Activated CD4-positive, alpha-beta memory T cell treated with anti-CD3 and anti-CD28 coated beads for 36 hours (primary cell): Measurements from ENCODE around the gene KCP. TPM values are rescaled to one million over a fixed set of nuclear protein-coding genes. Genes with fewer than 3 reads are reported as not detected.

ENCODE experiments used
- CTCF ChIA-PET: fragments of 350-600 bp; sonication (Branson Sonifier 250); formaldehyde crosslinking; loops from one replicate; lab custom pipeline; 2021; ENCODE audit warnings: antibody characterized with exemption, inconsistent platforms; lab: Charles Lee
- POLR2A ChIA-PET: fragments of 350-600 bp; sonication (Branson Sonifier 250); formaldehyde crosslinking; loops from one replicate; lab custom pipeline; 2021; ENCODE audit warnings: antibody characterized with exemption; lab: Charles Lee
- DNase-seq: peaks from one replicate; pipeline ENCODE4 v3.0.0-alpha.2; 2020
- H3K27ac Mint-ChIP-seq: one replicate; pipeline ENCODE4 v1.8.0; 2021; ENCODE audit warnings: mixed read lengths
- H3K27me3 Mint-ChIP-seq: one replicate; pipeline ENCODE4 v1.8.0; 2021; ENCODE audit warnings: mixed read lengths
- H3K36me3 Mint-ChIP-seq: one replicate; pipeline ENCODE4 v1.8.0; 2021; ENCODE audit warnings: mixed read lengths
- H3K4me1 Mint-ChIP-seq: one replicate; pipeline ENCODE4 v1.8.0; 2021; ENCODE audit warnings: low read depth, mixed read lengths
- H3K4me3 Mint-ChIP-seq: one replicate; pipeline ENCODE4 v1.8.0; 2021; ENCODE audit warnings: mild to moderate bottlenecking, mixed read lengths
- H3K9me3 Mint-ChIP-seq: one replicate; pipeline ENCODE4 v1.8.0; 2021; ENCODE audit warnings: mixed read lengths
- intact Hi-C: fragments of 100-400 bp; cut with micrococcal nuclease; formaldehyde crosslinking; loops from one replicate; pipeline ENCODE4 v1.15.1; 2023
- total RNA-seq, 2 experiments: library from RNA; stranded (reverse); gene quantifications; one replicate each; pipeline ENCODE4 v1.2.3, GENCODE V29; 2021

KCP gene
- total RNA-seq, 2 experiments from 2014 or later, result 0.05 to 0.12 TPM

DNA sequence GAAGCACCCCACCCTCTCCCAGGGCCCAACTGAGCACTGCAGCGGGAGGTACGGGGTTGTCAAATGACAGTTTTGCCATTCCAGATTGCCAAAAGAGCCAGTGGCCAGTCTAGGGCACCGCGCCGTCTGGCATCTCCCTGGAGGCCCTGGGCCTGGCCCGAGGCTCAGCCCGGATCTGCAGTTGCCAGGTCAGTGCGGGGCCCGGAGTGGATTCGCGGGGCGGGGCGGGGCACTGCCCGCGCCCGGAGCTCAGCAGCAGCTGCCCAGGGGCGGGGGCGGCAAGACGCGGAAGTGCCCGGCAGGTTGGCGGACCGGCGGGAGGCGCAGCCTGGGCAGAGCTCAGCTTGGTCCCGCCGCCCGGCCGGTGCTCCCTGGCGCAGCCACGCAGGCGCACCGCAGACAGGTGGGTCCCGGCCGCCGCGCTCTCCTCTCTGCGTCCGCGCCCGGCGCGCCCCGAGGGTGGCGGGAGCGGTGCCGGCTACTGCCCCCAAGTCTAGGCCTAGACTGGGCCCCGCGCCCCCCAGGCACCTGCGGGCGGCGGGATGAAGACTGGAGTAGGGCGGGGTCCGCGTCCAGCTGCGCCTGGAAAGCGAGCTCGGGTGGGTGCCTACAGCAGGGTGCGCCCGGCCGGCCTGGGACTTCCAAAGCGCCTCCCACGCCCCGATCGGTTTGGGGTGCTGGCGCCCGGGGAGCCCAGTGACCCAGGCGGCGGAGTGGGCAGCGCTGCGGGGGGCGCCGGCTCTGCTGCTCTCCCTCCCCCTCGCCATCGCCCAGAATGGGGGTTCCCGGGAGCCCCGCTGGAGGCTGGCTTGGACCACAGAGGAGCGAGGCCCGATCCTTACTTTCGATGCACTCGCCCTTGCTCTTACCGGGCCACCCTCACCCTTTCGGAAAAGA is 27.4 kb upstream of the KCP start, which contains the start of gene IRF5:
TSS of gene IRF5 (plus strand) at position 281 of the 897 bp plus-strand sequence. CDS start 4,155 bp downstream, outside the sequence.
- CTCF ChIA-PET, result interaction anchor here (1.0 to 1.4 kb wide), 3 partner anchors 9 to 117 kb away, joined by 3 read pairs; partner anchors contain the start of gene TNPO3
- Mint-ChIP-seq H3K27ac (peak within 1 kb of the TSS; percentile 69), H3K4me3 (peak within 1 kb of the TSS; percentile 83), H3K9me3 (no peaks in the 10 kb centered on the region), H3K4me1 (peaks cover 49% of the 10 kb centered on the region), H3K36me3 (no peaks in the 10 kb centered on the region), H3K27me3 (peaks cover 6% of the 10 kb centered on the region)
- peak; percentile 48 for DNase-seq
- POLR2A ChIA-PET, result interaction anchor here (0.7 kb wide), 1 partner anchor 116 kb away, joined by 4 read pairs; no protein-coding TSS in a partner anchor
- intact Hi-C loops, result loop anchor here (2.0 to 10.0 kb wide), 2 partner anchors 71 to 117 kb away; partner anchors contain the start of gene TNPO3

DNA sequence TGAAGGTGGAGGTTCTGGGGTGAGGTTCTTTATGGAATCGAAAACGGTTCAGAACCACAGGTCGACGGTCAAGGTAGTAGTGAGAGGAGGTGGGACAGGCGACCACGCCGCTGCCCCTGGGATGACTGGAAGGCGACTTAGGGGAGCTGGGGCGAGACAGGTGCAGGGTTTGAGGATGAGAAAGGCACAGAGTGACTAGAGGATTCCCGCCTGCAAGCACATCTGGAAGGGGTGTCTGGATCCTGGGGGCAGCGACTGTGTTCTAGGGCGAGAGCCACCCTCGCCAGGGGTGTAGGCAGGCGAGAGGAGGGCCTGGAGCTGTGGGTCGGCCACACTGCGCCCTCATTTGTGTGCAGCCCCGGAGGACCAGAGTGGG is 26.8 kb upstream of the KCP start:
- Mint-ChIP-seq H3K27ac (peak overlapping the region; percentile 14), H3K27me3 (peaks cover 6% of the 10 kb centered on the region), H3K36me3 (no peaks in the 10 kb centered on the region), H3K4me1 (peaks cover 55% of the 10 kb centered on the region), H3K9me3 (no peaks in the 10 kb centered on the region), H3K4me3 (peak overlapping the region; percentile 73)
- POLR2A ChIA-PET, result no interaction called here
- CTCF ChIA-PET, result interaction anchor here (1.0 to 1.4 kb wide), 3 partner anchors 10 to 118 kb away, joined by 3 read pairs; partner anchors contain the start of gene TNPO3
- DNase-seq, result no peak
- intact Hi-C loops, result loop anchor here (10.0 kb wide), 1 partner anchor 118 kb away; the partner anchor contains the start of gene TNPO3

DNA sequence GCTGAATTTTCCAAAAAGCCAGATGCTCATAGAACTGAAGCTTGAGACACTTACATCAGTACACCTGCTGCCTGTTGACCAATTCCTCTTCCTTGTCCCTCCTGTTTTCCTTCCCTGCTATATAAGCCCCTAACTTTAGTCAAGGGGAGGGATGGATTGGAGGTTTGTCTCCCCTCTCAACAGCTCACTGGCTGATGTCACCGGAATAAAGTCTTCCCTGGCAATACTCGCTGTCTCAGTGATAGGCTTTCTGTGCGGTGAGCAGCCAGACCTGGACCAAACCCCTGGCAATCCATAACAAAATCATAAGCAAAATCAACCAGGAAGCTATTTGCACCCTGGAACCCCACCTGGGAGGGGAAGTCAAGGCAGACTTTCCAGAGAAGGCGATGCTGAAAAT is 26.3 kb upstream of the KCP start:
- H3K27ac Mint-ChIP-seq, result no peak overlapping the region
- peak overlapping the region; percentile 73 for H3K4me3 Mint-ChIP-seq
- H3K9me3 Mint-ChIP-seq, result no peaks in the 10 kb centered on the region
- ChIA-PET POLR2A (no interaction called here), CTCF (interaction anchor here (1.2 to 1.4 kb wide), 2 partner anchors 53 to 118 kb away, joined by 3 read pairs; partner anchors contain the start of gene TNPO3)
- no peak for DNase-seq
- intact Hi-C loops, result loop anchor here (10.0 kb wide), 1 partner anchor 118 kb away; the partner anchor contains the start of gene TNPO3
- H3K36me3 Mint-ChIP-seq, result no peaks in the 10 kb centered on the region
- H3K4me1 Mint-ChIP-seq, result peaks cover 55% of the 10 kb centered on the region
- H3K27me3 Mint-ChIP-seq, result peaks cover 6% of the 10 kb centered on the region

DNA sequence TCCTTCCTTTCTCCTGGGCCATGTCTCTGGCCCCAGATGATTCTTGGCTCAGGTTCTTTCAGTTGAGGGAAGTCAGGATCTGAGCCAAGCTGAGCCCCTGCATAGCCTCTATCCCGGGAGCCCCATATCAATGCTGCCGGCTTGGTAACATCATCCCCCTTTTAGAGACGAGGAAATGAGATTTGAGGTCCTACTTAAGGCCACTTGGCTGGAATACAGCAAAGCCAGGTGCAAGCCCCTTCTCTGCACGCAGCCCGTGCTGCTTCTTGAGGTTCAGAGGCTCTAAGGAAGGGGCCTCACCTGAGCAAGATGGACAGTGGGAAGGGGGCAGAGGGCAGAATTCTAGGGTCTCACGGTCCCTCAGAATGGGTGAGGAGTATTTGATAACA is 24.8 kb upstream of the KCP start:
- peaks cover 44% of the 10 kb centered on the region for H3K4me1 Mint-ChIP-seq
- no peak overlapping the region for H3K27ac Mint-ChIP-seq
- H3K9me3 Mint-ChIP-seq, result no peaks in the 10 kb centered on the region
- DNase-seq, result no peak
- CTCF ChIA-PET, result no interaction called here
- POLR2A ChIA-PET, result no interaction called here
- H3K36me3 Mint-ChIP-seq, result no peaks in the 10 kb centered on the region
- H3K27me3 Mint-ChIP-seq, result peaks cover 6% of the 10 kb centered on the region
- intact Hi-C loops, result loop anchor here (10.0 kb wide), 1 partner anchor 119 kb away; the partner anchor contains the start of gene TNPO3
- no peak overlapping the region for H3K4me3 Mint-ChIP-seq

DNA sequence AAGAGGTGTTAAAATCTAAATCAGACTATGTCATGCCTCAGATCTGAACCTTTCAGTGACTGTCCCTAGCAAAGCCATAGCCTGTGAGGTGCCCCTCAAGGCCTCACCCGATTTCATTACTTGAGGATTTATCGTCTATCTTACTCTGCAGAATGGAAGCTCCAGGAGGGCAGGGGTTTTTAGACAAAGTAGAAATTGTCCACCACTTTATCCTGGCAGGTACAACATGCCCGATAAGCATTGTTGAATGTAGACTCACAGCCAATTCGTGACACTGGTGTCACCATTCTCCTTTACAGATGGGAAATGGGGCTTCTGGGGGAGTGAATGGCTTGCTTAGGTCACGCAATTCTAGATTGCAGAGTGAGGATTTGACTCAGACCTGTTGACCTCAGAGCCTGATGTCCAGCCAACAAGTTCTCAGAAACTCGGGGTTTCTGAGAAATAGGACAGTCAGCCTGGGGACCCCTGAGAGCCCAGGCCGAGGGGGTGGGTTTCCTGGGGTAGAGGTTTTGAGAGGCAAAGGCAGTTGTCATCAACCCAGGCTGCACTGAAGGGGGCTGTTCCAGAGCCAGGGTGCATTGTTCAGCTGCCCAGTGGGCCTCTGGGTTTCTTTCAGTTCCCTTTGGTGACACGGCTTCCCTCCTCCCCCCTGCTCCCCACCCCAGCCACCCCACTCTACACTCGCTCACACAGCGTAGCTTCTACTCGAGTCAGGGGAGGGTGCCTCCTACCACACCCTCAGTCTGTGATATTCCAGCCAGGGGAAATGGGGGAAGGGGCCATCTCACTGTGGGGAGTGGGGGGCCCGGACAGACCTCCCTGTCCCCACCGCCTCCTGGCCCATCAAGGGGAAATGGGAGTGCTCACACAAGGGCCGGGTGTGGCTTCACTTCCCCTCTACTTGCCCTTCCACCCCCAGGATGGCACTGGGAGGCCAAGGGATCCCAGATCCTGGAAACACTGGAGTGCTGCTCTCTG is 24.1 kb upstream of the KCP start:
- intact Hi-C loops, result loop anchor here (10.0 kb wide), 1 partner anchor 120 kb away; the partner anchor contains the start of gene TNPO3
- H3K27ac Mint-ChIP-seq, result no peak overlapping the region
- ChIA-PET POLR2A (no interaction called here), CTCF (interaction anchor here (0.6 kb wide), 1 partner anchor 522 kb away, joined by 3 read pairs; no protein-coding TSS in a partner anchor)
- no peaks in the 10 kb centered on the region for H3K36me3 Mint-ChIP-seq
- H3K4me1 Mint-ChIP-seq, result peaks cover 37% of the 10 kb centered on the region
- no peak overlapping the region for H3K4me3 Mint-ChIP-seq
- peaks cover 6% of the 10 kb centered on the region for H3K27me3 Mint-ChIP-seq
- peak; percentile 6 for DNase-seq
- H3K9me3 Mint-ChIP-seq, result no peaks in the 10 kb centered on the region

DNA sequence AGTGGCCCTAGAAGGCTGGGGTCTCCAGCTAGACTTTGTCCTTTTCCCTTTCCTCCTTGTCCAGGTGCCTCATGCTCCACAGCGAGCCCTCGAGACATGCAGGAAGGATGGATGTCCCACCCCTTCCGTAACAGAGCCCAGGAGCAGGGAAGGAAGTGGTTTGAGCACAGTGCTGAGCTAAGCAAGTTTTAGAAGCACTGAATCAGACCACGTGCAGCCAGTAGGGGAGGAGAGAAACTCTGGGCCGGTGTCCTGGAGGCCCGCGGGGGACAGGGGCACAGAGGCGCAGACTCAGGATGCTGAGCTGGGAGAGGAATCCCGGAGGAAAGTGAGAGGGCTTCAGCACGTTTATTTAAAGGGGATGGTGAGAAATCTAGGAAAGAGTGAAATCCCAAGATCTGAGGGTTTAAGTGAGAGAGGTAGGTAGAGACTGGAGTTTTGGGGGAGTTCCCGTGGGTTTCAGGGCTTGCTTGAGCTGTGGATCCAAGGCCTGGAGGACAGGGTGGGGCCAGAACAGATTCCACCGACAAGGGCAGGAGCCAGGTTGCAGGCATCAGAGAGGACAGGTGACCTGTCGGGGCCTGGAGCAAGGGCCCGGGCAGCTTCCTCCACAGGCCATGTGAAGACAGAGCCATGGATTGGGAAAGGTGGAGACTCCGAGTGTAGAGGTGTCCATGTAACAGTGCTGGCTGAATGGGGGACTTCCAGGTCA is 22.8 kb upstream of the KCP start:
- Mint-ChIP-seq H3K4me3 (peak overlapping the region; percentile 70), H3K27ac (peak overlapping the region; percentile 77), H3K4me1 (peaks cover 26% of the 10 kb centered on the region), H3K36me3 (no peaks in the 10 kb centered on the region), H3K27me3 (peaks cover 6% of the 10 kb centered on the region), H3K9me3 (no peaks in the 10 kb centered on the region)
- intact Hi-C loops, result loop anchor here (10.0 kb wide), 1 partner anchor 121 kb away; the partner anchor contains the start of gene TNPO3
- ChIA-PET CTCF (interaction anchor here (0.6 to 2.0 kb wide), 5 partner anchors 14 to 523 kb away, joined by 3 to 12 read pairs (median 5); no protein-coding TSS in a partner anchor), POLR2A (interaction anchor here (0.5 to 1.6 kb wide), 8 partner anchors 8 to 1242 kb away, joined by 3 to 8 read pairs (median 4); partner anchors contain the start of genes CALU and TNPO3)
- DNase-seq, result peak; percentile 75

DNA sequence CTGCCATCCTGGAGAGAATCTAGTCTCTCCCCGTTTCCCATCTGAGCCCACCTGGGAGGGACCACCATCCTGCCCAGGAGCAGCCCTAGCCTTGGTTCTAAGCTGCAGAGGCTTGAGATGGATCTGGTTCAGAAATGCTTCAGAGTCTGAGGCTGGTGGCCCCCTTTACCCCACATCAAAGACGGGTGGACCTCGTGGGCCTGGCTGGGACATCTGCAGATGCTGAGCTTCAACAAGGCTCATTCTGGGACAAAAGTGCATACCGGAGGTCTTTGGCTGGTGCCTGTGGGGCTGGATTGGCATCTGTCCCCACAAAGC is 22.3 kb upstream of the KCP start:
- intact Hi-C loops, result loop anchor here (10.0 kb wide), 1 partner anchor 122 kb away; the partner anchor contains the start of gene TNPO3
- Mint-ChIP-seq H3K36me3 (no peaks in the 10 kb centered on the region), H3K4me1 (peaks cover 26% of the 10 kb centered on the region), H3K27ac (peak overlapping the region; percentile 77), H3K4me3 (peak overlapping the region; percentile 70), H3K9me3 (no peaks in the 10 kb centered on the region), H3K27me3 (peaks cover 6% of the 10 kb centered on the region)
- CTCF ChIA-PET, result interaction anchor here (0.8 to 2.0 kb wide), 4 partner anchors 15 to 159 kb away, joined by 3 to 12 read pairs (median 6); no protein-coding TSS in a partner anchor
- no peak for DNase-seq
- POLR2A ChIA-PET, result interaction anchor here (0.5 to 1.6 kb wide), 7 partner anchors 9 to 1241 kb away, joined by 3 to 8 read pairs (median 4); partner anchors contain the start of genes CALU and TNPO3

DNA sequence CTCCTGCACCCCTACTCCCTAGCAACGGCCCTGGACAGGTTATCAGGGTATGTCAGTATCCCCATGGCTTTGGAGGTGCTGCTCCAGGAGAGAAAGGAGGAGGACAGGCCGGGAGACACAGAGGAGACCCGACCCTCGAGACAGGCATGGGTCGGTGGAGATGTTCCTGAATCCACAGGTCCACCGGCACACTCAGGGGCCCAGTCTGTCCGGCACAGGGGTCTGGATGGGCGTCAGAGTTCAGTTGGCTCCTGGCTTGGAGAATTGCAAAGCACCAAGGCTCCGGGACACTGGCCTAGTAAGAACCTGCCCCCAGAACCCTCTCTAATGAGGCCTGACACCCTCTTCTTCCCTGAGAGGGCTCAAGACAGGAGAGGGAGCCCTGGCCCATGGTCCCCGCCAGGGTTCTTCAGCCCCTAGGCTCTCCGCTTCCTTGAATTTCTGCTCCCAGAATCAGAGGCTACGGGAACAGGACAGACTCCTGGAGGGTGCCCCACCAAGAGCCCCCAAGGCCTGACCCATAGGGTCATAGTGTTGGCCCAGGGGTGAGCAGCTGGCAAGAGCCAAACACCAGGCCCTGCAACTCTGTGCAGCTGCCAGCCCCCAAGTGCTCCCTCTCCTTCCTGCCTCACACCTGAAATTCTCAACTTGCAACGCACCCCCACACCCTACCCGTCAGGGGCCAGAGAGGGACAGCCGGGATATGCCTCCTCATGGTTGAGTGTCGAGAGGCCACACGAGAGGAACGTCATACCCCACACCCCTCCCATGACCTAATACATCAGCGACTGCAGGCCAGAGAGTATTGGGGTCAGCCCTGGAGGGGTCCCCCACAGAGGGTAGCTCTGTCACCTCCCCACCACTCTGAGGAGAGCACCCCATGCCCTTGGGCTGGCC is 21.7 kb upstream of the KCP start:
- DNase-seq, result peak; percentile 6
- no peaks in the 10 kb centered on the region for H3K9me3 Mint-ChIP-seq
- CTCF ChIA-PET, result interaction anchor here (0.8 to 2.0 kb wide), 4 partner anchors 15 to 159 kb away, joined by 3 to 12 read pairs (median 6); no protein-coding TSS in a partner anchor
- peaks cover 22% of the 10 kb centered on the region for H3K4me1 Mint-ChIP-seq
- POLR2A ChIA-PET, result interaction anchor here (1.0 to 1.6 kb wide), 4 partner anchors 19 to 194 kb away, joined by 3 to 8 read pairs (median 4); partner anchors contain the start of genes CALU and TNPO3
- H3K27ac Mint-ChIP-seq, result no peak overlapping the region
- intact Hi-C loops, result loop anchor here (10.0 kb wide), 1 partner anchor 123 kb away; the partner anchor contains the start of gene TNPO3
- H3K27me3 Mint-ChIP-seq, result peaks cover 5% of the 10 kb centered on the region
- no peaks in the 10 kb centered on the region for H3K36me3 Mint-ChIP-seq
- no peak overlapping the region for H3K4me3 Mint-ChIP-seq

DNA sequence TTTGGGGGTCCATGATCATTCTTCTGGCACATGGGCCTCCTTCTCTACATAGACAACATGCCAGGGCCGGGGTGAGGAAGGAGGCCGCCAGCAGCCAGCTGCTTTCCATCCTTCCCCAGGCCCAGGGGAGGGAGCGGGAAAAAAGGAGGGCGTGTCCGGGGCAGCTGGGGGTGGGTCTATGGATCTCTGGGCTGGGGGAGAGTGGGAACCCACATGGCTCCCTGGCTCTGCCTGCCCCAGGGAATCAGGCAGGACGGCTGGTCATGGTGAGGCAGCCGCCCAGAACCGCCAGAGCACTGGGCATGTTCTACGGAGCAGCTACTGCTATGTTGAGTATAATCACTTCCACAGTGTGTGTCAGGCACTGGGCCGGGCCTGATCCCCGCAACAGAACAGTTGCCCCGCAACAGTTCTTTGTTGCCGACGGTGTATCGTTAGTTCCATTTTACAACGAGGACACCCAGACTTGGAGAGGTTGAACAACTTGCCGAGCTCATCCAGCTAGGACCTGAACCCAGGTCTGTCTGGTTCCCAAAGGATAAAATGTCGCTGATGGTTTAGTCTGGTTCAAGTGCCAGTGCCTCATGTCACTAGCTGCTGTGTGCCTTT is 20.8 kb upstream of the KCP start:
- no peak overlapping the region for H3K27ac Mint-ChIP-seq
- ChIA-PET POLR2A (no interaction called here), CTCF (no interaction called here)
- no peaks in the 10 kb centered on the region for H3K9me3 Mint-ChIP-seq
- intact Hi-C loops, result loop anchor here (10.0 kb wide), 1 partner anchor 124 kb away; the partner anchor contains the start of gene TNPO3
- peak; percentile 7 for DNase-seq
- H3K36me3 Mint-ChIP-seq, result no peaks in the 10 kb centered on the region
- H3K4me3 Mint-ChIP-seq, result no peak overlapping the region
- peaks cover 16% of the 10 kb centered on the region for H3K4me1 Mint-ChIP-seq
- H3K27me3 Mint-ChIP-seq, result no peaks in the 10 kb centered on the region
